Measurements from ENCODE around the gene ELP1. TPM values are rescaled to one million over a fixed set of nuclear protein-coding genes. Genes with fewer than 3 reads are reported as not detected.

The ELP1 gene
- polyA plus RNA-seq, 2 of the 4 experiments (the other 2 are of a cell fraction), result 25.4 to 35.8 TPM

DNA sequence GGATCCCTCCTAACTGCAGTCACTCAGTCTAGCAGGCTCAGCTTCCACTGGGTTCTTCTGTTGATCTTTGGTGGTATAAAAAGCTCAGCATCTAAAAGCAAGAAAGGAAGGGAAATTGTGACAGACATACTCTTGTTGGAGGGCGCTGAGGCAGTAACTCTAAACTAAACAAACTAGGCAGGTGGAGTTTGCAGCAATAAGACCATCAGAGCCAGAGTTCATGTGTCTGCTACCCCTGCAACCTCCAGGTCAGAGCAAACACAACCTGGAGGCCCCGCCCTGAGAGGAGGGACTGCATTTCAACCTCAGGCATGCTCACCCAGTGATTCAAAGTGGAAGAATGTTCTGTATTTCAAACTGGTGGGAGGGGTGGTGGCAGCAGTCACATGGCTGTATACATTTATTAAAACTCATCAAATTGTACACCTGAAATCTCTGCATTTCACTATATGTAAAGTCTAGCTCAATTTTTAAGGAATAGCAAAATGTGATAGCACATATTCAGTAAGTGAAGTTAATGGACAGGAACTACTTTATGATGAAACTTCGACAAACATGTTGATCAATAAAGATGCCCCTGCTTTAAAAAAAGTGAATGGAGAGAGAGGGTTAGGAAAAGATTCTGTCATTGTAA lies 64.7 kb downstream of the ELP1 start:
- Histone ChIP-seq H3K4me1 (peaks cover 14% of the 10 kb centered on the region), H3K4me3 (no peak overlapping the region), H3K9me3 (peaks cover 9% of the 10 kb centered on the region), H3K4me2 (peak overlapping the region; percentile 9; the same call in 2 of the 3 replicates), H3K27ac (peak overlapping the region; percentile 31 to 42; a peak in 2 of 6 replicates)
- POLR2A ChIA-PET, result no interaction called here
- FAIRE-seq (no peak), ATAC-seq (peak; percentile 75 to 86; a peak in 4 of 6 replicates), DNase-seq (ENCODE audit: low read depth in 1 of 2, low spot score in 1 of 2) (peak; percentile 22 to 42)
- CTCF ChIA-PET, result interaction anchor here (0.8 to 1.9 kb wide), 3 partner anchors 8 to 82 kb away, joined by 3 to 6 read pairs (median 4); no protein-coding TSS in a partner anchor
- no peak for TF ChIP-seq NPAS2 (CRISPR knock-in tag; IDR thresholded peaks at IDR 0.05; ENCODE audit: borderline replicate concordance)
- no peak for TF ChIP-seq SREBF2 (IDR thresholded peaks at IDR 0.05)
- no peak for TF ChIP-seq NFE2L2 (conservative IDR thresholded peaks at IDR 0.05; ENCODE audit: low read length)
- TF ChIP-seq EP300 (IDR thresholded peaks at IDR 0.05), result no peak
- TF ChIP-seq NR3C1 (IDR thresholded peaks at IDR 0.05), result no peak
- TF ChIP-seq HEYL (CRISPR knock-in tag; IDR thresholded peaks at IDR 0.05), result no peak
- no peak for TF ChIP-seq ZSCAN20 (CRISPR knock-in tag; IDR thresholded peaks at IDR 0.05)
- WGBS (ENCODE audit: missing lambda C conversion rate), result 78% methylated on average over 3 of the region's 3 CpGs

DNA sequence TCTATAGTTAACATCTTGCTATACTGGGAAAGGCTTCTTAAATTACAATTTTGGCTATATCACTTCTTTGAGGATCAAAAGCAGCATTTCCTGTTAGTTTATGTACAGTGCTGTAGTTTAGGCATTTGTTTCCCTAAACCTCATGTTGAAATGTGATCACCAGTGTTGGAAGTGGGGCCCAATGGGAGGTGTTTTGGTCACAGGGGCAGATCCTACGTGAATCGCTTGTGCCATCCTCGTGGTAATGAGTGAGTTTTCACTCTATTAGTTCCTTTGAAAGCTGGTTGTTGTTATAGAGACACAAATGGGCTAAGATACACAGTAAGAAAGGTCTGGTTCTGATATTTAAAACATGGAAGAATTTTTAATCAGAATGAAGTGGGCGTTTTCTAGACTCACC lies 66.1 kb downstream of the ELP1 start:
- Histone ChIP-seq H3K4me1 (peaks cover 14% of the 10 kb centered on the region), H3K9me3 (peaks cover 9% of the 10 kb centered on the region), H3K4me2 (no peak overlapping the region), H3K27ac (no peak overlapping the region), H3K4me3 (no peak overlapping the region)
- DNase-seq (ENCODE audit: low read depth in 1 of 2, low spot score in 1 of 2) (no peak), ATAC-seq (no peak), FAIRE-seq (no peak)
- ChIA-PET CTCF (interaction anchor here (1.9 kb wide), 1 partner anchor 10 kb away, joined by 6 read pairs; no protein-coding TSS in a partner anchor), POLR2A (no interaction called here)
- 94% methylated on average over 4 of the region's 4 CpGs for WGBS (ENCODE audit: missing lambda C conversion rate)
- TF ChIP-seq RFX5 (IDR thresholded peaks at IDR 0.05) (no peak), CHD4 (IDR thresholded peaks at IDR 0.05; ENCODE audit: borderline replicate concordance) (no peak), CBX2 (IDR thresholded peaks at IDR 0.05; ENCODE audit: borderline replicate concordance, low read depth) (no peak), REST (IDR thresholded peaks at IDR 0.05) (no peak), SREBF2 (IDR thresholded peaks at IDR 0.05) (no peak), CEBPB (IDR thresholded peaks at IDR 0.05) (no peak), FOSL2 (IDR thresholded peaks at IDR 0.05) (no peak), FOSL2 (CRISPR knock-in tag; IDR thresholded peaks at IDR 0.05) (no peak), SMC3 (IDR thresholded peaks at IDR 0.05) (no peak), POLR2A (IDR thresholded peaks at IDR 0.05; ENCODE audit: low read length) (no peak), NR3C1 (IDR thresholded peaks at IDR 0.05) (no peak), ZC3H11A (IDR thresholded peaks at IDR 0.05) (no peak), HOXB5 (CRISPR knock-in tag; IDR thresholded peaks at IDR 0.05) (no peak), BHLHE40 (IDR thresholded peaks at IDR 0.05; ENCODE audit: low read depth, low read length) (no peak)
- TF ChIP-seq, protein P1, sequence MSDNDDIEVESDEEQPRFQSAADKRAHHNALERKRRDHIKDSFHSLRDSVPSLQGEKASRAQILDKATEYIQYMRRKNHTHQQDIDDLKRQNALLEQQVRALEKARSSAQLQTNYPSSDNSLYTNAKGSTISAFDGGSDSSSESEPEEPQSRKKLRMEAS (IDR thresholded peaks at IDR 0.05), result no peak

- no peak for FAIRE-seq
- no peak for ATAC-seq
- TF ChIP-seq KDM1A (IDR thresholded peaks at IDR 0.05; ENCODE audit: low read depth) (no peak), BHLHE40 (IDR thresholded peaks at IDR 0.05; ENCODE audit: low read depth, low read length) (no peak), PHF8 (IDR thresholded peaks at IDR 0.05; ENCODE audit: borderline replicate concordance, low read depth) (no peak), HEYL (CRISPR knock-in tag; IDR thresholded peaks at IDR 0.05) (no peak)
- H3K27ac ChIP-seq, result no peak overlapping the region
- H3K4me3 ChIP-seq, result no peak overlapping the region
- DNase-seq (ENCODE audit: low read depth in 1 of 2, low spot score in 1 of 2), result no peak
- POLR2A ChIA-PET, result no interaction called here
- H3K4me2 ChIP-seq, result no peak overlapping the region
- CTCF ChIA-PET, result no interaction called here
- H3K4me1 ChIP-seq, result peaks cover 14% of the 10 kb centered on the region
- H3K9me3 ChIP-seq, result peaks cover 8% of the 10 kb centered on the region
Observed at GRCh38 chr9:108867116-108867515, 66.8 kb downstream of the ELP1 start.
